GM18907 (cell line): Measurements from ENCODE around the gene MLLT6.
A peak's percentile ranks its signal among the peaks of the same experiment; 100 is the strongest.

ENCODE experiments used
- ATAC-seq: cut with Tn5 transposase; IDR thresholded peaks from one replicate; pipeline ENCODE4 v1.9.1; 2021; ENCODE audit warnings: mild to moderate bottlenecking, moderate library complexity; ENCODE audit not compliant: unreplicated experiment

The MLLT6 gene

DNA sequence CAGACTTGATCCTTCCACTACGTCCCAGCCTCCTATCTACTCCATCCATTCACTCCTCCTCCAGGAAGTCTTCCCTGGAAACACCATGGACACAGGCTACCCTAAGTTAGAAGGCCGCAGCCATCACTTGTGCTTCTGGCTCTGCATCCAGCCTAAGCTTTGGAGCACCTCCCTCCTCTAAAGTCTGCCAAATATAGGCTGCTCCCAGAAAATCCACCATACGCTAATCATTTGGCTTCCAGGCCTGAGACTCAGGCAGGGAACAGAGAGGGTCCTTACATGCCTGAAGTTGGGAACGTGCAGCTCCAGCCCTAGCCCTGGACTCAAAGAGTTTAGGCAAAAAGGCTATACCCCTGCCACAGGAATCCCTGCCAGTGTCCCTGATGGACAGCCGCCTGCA, 36.4 kb downstream of the MLLT6 start:
- no peak for ATAC-seq

DNA sequence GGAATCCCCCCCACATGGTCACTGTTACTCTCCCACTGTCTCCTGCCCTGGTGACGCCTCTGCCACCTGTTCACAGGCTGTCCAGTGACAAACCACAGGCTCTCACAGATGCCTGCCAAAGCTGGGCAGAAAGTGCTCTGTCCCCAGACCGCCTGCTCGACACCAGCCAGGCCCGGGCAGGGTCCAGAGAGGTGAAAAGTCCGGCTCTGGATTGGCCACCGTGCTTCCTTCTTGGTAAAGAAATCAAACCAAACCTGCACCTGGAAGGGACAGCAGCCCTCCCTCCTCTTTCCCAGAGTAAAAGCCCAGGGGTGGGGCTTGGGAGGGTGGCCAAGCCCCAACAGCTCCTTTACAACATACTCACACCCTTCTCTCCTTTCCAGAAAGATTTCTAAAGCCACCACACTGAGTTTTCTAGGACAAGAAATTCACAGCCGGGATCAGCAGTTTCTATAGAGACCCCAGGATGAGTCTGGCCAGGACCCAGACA, 36.9 kb downstream of the MLLT6 start:
- no peak for ATAC-seq

DNA sequence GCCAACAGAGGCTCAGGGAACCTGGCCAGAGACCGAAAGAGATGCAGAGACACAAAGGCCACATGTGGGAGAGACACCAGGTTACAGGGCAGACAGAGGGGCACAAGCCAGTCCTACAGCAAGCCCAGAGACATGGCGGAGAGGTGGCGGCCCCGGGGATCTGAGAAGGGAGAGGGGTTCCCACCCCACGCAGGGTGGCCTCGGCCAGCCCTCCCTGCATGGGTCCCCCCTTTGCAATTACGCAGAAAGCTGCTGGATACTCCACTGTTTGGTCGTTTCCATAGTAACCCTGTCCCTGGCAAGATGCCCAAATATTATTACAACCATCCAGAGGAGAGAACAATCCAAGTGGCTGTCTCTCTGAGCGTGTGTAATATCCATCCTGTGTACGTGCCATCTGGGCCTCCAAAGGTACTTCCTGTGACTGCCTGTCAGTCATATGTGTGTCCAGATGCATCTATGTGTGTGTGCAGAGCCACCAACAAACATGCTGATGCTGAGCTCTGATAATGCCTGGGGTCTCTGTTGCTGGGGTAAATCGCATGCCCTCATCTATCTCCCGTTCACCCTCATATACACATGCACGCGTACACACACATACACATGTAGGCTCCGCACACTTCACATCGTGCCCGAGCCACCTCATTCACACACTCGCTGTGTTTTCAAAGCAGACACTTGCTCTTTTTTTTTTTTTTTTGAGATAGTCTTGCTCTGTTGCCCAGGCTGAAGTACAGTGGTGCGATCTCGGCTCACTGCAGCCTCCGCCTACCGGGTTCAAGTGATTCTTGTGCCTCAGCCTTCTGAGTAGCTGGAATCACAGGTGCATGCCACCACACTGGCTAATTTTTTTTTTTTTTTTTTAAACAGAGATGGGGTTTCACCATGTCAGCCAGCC, 37.6 kb downstream of the MLLT6 start:
- no peak for ATAC-seq

DNA sequence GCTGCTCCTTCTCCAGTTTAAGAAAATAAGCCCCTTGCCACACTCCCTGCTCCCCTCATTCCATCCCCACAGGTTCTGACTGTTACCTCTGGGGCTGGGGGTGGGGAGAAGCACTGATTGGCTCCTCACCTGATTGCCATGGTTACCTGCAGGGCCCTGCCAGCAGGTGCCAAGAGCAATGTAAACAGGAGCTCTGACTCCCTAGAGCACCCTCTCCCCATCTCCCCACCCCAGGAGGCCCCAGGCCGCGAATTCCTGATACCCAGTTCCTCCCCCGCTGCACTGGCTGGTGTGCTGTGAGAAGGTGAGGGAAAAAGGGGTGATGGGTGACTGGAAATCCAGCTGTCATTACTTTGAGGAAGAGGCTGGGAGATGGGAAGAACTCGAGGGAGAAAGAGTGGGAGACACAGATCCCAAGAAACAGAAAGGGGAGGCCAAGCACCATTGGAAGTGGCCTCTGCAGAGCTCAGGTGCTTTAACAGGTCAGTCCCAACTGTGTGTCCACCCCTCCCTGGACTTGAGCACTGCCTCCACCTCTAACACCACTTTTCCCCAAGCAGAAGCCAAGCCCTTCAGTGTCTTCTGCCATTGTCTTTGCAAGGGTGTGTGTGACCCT, 38.6 kb downstream of the MLLT6 start:
- ATAC-seq: no peak

DNA sequence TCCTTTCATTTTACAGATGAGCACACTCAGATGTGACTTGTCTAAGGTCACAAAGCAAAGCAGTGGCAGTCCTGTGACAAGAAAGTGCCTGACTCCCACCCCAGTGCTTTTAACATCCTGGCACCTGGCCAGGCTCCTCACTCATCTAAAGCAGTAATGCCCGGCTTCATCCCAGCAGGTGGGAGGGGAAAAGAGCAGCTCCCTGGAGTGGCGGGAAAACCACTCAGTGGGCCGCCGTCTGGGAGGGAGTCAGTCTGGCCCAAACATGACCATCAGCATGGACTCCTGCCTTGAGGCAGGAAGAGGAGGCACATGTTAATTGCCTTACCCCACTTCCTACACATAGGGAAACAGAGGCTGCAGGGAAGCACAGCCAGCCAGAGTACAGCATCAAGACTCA, 40.5 kb downstream of the MLLT6 start:
- no peak for ATAC-seq

DNA sequence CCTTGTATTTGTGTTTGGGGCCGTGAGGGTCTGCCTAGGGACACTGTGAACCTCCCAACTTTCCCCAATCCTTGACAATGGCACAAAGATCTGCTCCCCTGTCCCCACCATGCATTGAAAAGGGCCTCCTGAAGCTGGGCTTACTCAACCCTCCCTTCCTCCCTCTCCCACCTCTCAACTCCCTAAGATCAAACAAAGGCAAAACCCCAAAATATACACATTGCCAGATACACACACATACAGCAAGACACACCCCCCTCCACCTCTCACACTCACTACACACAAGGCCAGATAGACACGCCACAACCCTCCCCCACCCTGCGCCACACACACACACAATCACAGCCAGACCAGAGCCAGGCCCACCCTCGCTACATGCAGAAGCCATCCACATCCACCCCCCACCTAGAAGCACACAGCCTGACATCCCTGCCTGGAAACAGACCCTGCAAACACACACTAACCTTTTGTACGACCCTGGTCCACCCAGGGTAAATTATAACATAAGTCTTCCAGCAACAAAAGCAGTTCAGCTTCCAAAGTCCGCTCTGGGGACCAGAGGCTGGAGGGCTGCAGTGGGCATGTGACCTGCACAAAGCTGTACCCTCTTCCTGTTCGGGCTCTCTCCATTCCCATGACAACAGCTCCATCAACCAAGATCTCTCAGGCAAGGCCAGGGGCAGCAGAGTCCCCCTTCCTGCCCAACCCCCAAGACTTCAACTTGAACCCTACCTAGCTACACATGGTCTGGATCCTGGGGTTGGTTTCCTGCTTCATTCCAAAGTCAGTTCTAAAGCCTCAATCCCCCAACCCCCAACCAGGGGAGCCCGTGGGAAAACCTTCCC, 41.2 kb downstream of the MLLT6 start:
- no peak for ATAC-seq

DNA sequence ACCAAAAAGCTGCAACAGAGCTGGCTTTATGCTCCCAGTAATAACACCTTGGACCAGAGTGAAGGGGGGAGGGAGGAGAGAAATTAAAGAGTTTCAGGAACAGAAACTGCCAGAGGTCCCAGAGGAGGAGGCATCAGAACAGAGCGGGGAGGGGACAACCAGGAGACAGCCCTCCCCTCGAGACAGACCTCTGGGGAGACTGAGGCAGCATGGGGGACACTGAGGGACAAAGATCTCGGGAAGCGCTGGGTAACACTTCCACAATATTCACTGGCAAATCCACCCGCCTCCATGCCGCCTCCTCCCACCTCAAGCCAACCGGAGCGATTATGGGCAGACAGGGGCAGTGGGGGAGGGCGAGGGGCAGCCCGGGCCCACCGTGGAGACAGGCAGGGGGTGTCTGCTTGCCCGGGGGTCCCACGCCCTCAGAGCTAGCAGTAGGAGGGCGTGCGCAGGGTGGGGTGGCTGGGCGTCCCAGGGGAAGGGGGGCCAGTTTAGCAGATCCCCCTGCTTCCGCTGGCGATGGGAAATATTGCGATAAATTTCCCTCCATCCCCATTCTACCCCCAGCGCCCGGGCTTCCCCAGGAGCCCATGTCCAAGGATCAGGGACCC, 41.9 kb downstream of the MLLT6 start:
- ATAC-seq: no peak

DNA sequence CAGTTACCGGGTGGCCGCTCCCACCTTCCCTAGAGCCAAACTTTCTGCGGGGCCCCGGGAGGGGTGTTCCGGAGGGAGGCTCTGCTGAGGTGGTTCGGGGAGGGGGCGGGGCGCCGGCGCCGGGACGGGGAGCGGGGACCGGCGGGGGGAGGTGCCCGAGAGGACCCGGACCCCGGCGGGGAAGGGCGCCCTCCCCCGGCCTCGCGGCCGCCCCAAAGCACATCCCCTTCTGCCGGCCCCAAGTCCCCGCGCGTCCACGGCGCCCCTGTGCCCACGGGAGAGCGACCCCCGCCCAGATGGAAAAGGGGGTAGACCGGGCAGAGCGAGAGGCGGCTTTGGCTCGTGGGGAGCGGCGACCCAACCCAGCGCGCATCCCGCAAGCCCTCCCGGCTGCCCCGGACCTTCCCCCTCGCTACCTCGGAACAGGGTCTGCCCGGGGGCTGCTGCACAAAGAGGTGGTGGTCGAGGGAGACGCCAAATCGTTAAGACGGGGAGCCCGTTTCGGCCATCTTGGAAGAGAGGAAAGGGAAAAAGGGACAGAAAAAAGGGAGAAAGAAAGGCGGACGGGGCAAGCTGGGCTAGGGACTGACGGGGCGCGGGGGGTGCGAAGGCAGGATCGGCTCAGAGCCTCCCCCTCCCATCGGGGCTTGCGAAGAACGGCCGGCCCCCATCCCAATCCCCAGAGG, 42.5 kb downstream of the MLLT6 start:
- no peak for ATAC-seq

DNA sequence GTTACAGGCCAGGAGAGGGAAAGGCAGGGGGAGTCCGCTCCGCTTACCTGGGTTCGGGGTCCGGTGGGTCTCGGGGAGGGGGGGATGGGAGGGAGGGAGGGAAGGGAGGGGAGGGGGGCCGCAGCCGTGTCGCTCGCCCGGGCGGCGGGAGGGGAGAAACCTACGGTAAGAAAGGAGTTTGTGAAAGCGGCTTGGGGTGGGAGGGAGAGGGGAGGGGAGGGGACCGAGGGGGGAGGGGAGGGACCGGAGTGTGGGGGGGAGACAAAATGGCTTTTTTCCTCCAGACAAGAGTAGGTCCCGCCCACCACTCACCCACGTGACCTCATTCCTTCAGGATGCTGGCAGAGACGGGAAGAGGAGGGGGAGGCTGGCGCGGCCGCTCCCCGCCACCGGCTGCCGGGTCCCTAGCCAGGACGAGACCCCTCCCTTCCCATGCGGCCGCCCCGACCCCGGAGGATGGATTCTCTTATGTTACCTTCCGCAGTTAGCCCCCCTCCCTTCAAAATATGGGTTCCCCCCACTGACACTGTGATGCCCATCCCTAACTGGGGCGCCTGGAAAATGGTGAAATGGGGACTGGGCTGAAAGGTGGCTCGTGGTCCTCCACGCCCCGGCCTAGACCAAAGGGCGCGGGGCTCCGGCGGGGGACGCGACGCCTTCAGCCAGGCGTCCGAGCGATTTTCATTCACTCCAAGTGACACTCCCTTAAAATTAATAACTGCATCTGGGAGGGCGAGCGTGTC, 43.2 kb downstream of the MLLT6 start, which contains the start of gene PCGF2:
TSS of gene PCGF2 (minus strand) at position 188 of the 743 bp plus-strand sequence. CDS start 7,934 bp downstream, outside the sequence.
- ATAC-seq: no peak

DNA sequence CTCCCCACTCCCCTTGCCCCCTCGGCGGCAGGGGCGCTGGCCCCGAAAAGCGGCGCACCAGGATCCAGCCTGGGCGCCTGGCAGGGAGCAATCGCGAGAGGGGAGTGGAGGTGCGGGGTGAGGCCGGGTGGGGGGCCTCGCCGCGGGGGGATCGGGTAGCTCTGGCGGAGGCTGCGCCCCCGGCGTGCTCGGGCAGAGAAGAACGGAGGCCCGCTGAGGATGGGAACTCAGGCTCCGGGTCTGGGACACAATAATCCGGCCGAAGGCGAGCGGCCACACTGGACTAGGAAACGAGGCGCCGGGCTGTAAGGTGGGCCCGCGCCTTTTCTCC, 43.8 kb downstream of the MLLT6 start:
- no peak for ATAC-seq

DNA sequence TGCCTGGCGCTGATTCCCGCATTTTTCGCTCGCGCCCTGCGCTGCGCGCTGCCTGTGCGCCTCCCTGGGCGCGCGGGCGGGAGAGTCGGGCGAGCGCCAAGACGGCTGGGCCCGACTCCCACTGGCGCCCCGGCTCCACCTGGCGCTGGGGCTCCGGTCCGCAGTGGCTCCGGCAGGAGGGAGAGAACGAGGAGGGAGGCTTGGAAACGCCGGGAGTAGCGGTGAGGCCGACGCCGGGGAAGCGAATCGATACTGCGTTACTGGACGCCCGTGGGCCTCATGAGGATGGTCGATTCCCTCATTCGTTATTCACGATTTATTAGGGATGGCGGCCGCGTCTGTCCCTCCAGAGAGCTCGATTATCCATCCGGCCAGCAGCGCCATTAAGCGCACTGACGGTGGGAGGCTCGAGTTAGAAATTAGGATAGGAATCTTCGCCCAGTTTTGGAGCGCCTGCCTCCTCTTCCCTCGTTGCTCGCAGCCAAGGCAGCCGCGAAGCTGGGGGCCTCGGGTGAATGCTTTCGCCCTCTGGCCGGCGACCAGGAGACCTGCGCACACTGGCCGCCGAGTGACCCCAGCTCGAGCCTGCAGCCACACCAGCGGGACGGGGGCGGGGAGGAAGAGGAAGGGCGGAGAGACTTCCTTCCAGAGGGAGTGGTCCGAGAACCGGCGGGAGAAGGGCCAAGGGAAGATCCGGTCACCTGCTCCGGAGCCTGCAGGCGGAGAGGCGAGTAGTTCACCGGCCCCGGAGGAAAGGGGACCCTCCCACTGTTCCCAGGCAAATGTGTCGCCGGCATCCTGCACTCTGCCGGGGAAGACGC, 44.4 kb downstream of the MLLT6 start:
- no peak for ATAC-seq

DNA sequence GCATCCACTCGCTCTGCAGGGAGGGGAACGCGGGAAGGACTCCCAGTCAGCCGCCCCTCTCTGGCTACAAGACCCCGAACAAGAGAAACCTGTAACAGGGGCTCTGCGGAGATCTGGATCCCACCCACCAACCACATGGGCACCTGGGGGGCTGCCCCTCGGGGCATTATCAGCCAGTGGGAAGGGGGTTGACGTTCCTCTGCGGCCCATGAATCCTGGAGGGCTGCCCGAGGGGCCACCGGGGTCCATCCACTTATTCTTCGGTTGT, 44.9 kb downstream of the MLLT6 start:
- ATAC-seq: no peak

DNA sequence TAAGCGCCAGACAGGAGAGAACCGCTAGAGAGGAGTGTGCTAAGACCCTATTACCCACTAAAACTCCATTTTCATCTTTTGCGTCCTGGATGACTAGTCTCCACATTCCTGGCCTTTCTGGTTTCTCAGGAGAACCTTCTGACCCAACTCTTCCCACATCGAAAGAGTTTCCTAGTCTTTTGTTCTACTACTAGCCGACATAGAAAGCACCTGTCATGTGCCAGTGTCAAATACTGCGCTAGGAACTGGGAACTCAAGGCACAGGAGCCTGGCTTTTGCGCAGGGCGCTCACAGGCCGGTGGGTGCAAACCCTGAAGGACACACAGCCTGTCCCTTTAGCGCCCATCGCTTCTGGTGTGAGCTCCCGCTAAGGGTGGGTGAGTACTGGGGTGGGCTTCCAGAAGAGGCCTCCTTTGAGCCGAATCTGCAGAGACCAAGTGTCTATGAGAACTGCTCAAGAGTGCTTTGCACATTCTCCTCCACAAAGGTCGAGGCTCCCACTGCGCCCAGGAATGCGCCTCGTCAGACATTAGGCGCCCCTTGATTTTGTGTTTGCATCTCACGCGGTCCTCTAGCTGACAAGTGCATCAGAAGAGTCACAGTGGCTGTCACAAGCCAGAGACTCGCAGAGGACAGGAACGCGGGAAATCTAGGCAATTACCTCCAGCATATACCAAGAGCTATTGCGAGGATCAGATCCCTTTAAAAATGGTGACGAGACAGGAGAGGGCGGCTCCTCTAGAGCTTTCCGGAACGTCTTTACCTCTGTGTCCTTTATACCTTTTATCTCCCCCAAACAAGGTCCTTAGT, 45.4 kb downstream of the MLLT6 start:
- no peak for ATAC-seq

DNA sequence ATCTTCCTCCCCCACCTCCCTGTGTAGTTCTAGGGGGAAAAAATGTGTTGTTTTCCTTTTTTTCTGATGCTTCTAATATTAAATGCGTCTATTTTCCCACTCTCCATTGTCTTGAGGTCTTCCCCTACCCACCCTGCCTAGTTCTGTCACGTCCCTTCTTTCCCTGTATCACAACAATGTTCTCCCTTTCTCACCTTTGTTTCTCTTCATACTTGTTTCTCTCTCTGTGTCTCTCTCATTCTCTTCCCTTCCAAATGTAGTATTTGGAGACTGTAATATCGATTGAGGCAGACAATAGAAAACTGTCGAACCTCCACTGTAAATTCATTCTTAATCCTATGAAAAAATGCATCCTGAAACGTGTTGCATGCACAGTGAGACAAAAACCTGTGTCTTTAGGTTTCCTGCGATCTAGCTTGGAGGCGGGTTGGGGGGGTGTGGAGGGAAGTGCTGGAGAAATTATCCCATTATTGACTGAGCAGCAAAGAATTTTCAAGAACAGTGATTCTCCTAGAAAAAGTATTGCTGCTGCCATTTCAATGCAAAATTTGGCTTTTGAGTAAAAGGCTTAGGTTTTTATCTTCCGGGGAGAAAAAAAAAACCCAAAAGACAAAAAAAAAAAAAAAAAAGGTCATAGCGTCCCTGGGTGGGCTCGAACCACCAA, 46.2 kb downstream of the MLLT6 start:
- no peak for ATAC-seq

DNA sequence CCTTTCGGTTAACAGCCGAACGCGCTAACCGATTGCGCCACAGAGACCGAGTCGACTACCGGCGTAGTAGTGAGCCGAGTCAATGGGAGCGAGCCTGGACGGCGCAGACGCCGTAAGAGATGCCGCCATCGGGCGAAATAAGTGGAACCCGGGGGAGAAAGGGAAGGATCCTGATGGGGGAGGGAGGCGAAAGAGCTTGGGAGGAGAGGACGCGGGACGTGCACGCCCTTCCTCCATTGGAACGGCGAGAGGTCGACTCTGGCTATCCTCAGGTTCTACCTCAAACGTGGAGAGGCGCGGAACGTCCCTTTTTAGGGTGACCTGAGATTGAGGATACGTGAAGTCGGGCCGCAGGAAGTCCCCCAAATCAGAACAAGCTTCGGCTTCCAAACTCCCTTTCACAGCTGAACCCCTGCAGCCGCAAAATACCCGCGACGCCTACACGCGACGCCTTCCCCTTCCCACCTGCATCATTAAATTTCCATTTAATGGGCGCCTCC, 46.8 kb downstream of the MLLT6 start:
- ATAC-seq: peak; percentile 25

DNA sequence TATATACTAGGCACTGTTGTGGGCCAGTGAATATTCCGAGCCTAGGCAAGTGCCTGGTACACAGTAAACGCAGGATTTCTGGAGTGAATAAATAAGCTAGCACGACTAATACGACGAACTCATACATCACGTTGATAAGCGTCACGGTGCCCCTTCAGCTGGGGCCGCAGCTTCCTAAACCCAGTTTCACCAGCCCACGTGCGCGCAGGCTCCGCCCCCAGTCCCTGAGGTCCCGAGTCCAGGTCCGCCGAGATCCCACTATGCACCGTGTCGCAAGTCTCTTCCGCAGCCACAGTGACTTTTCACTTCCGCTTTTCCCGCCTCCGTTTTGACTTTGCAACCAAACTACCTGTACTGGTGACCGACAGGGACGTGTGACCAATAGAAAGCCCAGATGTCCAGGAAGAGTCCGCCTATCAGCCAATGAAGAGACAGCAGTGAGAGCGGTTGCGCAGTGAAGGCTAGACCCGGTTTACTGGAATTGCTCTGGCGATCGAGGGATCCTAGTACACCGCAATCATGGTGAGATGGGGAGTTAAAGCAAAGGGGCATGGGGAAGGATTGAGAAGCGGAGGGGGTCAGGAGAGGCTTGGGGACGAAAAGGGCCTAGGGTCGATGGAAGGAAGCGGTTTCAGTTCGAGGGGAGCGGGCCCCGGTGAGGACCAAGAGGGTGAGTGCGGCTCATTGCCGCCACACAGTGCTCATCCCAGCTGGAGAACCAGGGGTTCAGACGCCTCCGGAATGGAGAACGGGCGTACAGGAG, 47.4 kb downstream of the MLLT6 start, which contains the start of gene PSMB3:
TSS of gene PSMB3 (plus strand) at position 434 of the 763 bp plus-strand sequence. CDS start at position 520, 86 bp downstream.
- ATAC-seq: peak; percentile 83

DNA sequence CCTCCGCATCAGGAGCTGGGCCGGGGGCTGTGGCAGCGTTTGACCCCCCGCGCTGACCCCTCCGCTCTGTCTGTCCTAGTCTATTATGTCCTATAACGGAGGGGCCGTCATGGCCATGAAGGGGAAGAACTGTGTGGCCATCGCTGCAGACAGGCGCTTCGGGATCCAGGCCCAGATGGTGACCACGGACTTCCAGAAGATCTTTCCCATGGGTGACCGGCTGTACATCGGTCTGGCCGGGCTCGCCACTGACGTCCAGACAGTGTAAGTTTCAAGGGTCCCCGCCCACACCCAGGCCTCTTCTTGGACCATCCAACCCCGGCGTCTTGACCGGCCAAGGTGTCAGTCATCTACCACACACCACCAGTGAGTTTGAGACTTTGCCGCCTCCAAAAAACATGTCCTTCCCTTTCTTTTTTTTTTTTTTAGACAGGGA, 48.0 kb downstream of the MLLT6 start:
- no peak for ATAC-seq
